Measurements from ENCODE around the gene HEMK1.

The HEMK1 gene

GRCh38 chr3:50644561-50644960 is 75.2 kb downstream of the HEMK1 start:
- FAIRE-seq (no peak), DNase-seq (ENCODE audit: insufficient read length, low spot score) (no peak)
- no peak for TF ChIP-seq CTCF (IDR thresholded peaks at IDR 0.05; ENCODE audit: insufficient read depth, missing control alignments)

GRCh38 chr3:50645378-50645777 is 76.1 kb downstream of the HEMK1 start:
- no peak for DNase-seq (ENCODE audit: insufficient read length, low spot score)
- FAIRE-seq, result no peak
- no peak for TF ChIP-seq CTCF (IDR thresholded peaks at IDR 0.05; ENCODE audit: insufficient read depth, missing control alignments)

Data from D721Med (cell line).